ENCODE data around the gene AHCY.
"Not testable (repeated sequence)": the region's sequence is repeated elsewhere in the genome, so short reads cannot be mapped to it uniquely, and the experiment has no call there.

AHCY gene

GRCh38 chr20:34295284-34295683 lies 7.9 kb downstream of the AHCY start:
- no peak for DNase-seq

- DNase-seq, result no peak
These were observed 8.6 kb downstream of the AHCY start for GRCh38 chr20:34294563-34294962.

GRCh38 chr20:34293589-34293988 lies 9.6 kb downstream of the AHCY start:
- DNase-seq, result no peak

- DNase-seq, result no peak
These were observed 10.0 kb downstream of the AHCY start for GRCh38 chr20:34293119-34293518.

- DNase-seq, result no peak
These were observed 10.7 kb downstream of the AHCY start for GRCh38 chr20:34292496-34292895.

GRCh38 chr20:34290471-34290870 lies 12.7 kb downstream of the AHCY start:
- no peak for DNase-seq

GRCh38 chr20:34287500-34287899 lies 15.7 kb downstream of the AHCY start:
- DNase-seq, result not testable (repeated sequence)

GRCh38 chr20:34285450-34285849 lies 17.7 kb downstream of the AHCY start:
- DNase-seq, result no peak

- no peak for DNase-seq
These were observed 19.3 kb downstream of the AHCY start for GRCh38 chr20:34283844-34284243.

- no peak for DNase-seq
These were observed 21.1 kb downstream of the AHCY start for GRCh38 chr20:34282041-34282440.

- DNase-seq, result no peak
These were observed 22.0 kb downstream of the AHCY start for GRCh38 chr20:34281177-34281576.

- DNase-seq, result no peak
These were observed 28.5 kb downstream of the AHCY start for GRCh38 chr20:34274694-34275093.

- DNase-seq, result no peak
These were observed 31.2 kb downstream of the AHCY start for GRCh38 chr20:34271956-34272355.

- no peak for DNase-seq
These were observed 33.0 kb downstream of the AHCY start for GRCh38 chr20:34269996-34270627.

GRCh38 chr20:34268851-34269636 lies 34.1 kb downstream of the AHCY start:
- DNase-seq, result no peak

GRCh38 chr20:34268145-34268544 lies 35.0 kb downstream of the AHCY start:
- DNase-seq, result no peak

- no peak for DNase-seq
These were observed 39.0 kb downstream of the AHCY start for GRCh38 chr20:34264141-34264540.

GRCh38 chr20:34263468-34263867 lies 39.7 kb downstream of the AHCY start:
- not testable (repeated sequence) for DNase-seq

- no peak for DNase-seq
These were observed 40.5 kb downstream of the AHCY start for GRCh38 chr20:34262488-34263288.

GRCh38 chr20:34260208-34260942 lies 42.8 kb downstream of the AHCY start:
- DNase-seq, result no peak

GRCh38 chr20:34256629-34257124 lies 46.5 kb downstream of the AHCY start:
- no peak for DNase-seq

GRCh38 chr20:34254979-34255378 lies 48.2 kb downstream of the AHCY start:
- DNase-seq, result no peak
